CD4-positive, alpha-beta T cell treated with Interleukin-21 for 1 hour (primary cell): Measurements from ENCODE around the gene R3HCC1L.
A peak's percentile ranks its signal among the peaks of the same experiment; 100 is the strongest.

Source experiments
- DNase-seq: peaks from one replicate; pipeline ENCODE4 v3.0.0-alpha.2; 2020

The R3HCC1L gene

DNA sequence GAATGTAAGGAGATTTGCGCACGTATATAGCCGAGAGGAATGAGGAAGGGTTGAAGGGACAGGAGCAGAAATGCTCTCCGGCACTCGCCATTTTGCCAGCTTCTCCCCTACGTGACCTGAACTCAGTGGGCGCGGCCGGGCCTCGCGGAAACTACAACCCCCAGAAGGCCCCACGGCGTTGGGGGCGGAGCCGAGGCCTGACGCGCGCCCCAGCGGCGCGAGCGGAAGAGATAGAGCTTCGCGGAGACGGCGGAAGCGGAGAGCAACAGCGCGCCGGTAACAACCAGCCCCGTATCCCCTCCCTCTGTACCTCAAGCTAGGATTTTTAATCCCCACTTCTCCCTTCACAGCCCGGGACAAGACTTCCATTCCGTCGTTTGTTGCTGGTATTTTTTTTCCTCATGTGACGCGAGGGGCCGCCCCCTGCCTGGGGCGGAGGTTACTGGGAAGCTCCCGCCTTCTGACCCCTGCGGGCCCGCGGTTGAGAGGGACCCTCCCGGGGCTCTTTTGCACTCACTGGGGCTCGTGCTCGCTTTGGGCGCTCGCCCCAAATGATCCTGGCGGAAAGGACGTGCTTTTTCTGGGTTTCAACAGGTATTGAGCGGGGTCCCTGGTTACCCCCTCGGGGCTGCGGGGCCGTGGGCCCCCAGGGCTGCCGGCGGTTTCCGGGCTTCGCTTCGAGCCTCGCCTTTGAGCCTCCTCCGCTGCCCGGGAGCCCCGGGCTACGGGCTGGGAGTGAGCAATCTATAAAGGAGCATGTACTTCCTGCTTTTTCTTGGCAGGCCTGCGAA is at the start of gene R3HCC1L:
Gene R3HCC1L, plus strand, starts transcription at position 227 of the 791 bp plus-strand sequence. CDS start 73,458 bp downstream, outside the sequence.
- peak; percentile 94 for DNase-seq

DNA sequence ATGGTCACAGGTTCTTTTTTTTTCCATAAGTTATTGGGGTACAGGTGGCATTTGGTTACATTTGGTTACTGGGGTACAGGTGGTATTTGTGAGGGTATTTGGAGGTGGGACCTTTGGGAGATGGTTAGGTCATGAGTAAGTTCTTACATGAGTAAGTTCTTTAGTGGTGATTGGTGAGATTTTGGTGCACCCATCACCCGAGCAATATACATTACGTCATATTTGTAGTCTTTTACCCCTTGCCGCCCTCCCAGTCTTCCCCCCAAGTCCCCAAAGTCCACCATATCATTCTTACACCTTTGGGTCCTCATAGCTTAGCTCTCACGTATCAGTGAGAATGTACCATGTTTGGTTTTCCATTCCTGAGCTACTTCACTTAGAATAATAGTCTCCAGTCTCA is 49.2 kb upstream of the R3HCC1L start:
- DNase-seq = no peak

DNA sequence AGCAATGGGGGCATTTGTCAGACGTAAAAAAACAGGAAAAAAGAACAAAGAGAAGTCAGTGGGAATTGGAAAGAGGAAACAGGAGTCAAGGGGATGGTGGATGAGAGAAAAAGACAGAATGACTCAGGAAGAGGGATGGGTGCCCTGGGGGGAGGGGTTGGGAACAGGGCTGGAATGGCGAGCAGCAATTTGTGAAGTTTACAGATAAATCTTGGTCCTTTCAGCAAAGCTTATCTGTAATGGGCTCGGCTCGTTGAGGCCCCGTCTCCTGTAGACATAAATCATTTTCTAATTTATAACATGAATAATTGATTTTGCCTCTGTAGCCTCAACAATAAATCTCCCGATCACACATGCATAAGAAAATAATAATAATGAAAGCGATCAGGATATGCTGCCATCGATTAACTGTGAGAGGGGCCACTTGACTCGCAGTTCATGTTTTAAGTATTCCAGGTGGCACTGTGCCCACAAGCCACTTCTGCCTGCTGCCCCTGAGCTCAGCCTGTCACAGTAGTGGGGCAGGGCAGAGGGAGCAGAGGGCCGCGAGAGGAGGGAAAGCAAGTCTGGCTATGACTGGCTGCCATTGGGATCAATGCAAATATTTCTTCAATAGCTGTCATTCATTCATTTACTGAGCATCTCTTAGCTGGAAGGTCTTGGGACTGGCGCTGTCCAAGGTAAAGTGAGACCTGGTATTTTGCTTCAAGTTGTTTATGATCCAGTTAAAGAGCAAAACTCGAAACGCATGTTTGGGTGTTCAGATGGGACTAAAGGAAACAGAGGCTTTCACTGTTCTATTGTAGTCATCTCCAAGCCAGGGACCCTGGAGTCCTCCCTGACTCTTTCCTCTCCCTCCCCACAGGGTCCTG is 47.4 kb upstream of the R3HCC1L start:
- DNase-seq = no peak

DNA sequence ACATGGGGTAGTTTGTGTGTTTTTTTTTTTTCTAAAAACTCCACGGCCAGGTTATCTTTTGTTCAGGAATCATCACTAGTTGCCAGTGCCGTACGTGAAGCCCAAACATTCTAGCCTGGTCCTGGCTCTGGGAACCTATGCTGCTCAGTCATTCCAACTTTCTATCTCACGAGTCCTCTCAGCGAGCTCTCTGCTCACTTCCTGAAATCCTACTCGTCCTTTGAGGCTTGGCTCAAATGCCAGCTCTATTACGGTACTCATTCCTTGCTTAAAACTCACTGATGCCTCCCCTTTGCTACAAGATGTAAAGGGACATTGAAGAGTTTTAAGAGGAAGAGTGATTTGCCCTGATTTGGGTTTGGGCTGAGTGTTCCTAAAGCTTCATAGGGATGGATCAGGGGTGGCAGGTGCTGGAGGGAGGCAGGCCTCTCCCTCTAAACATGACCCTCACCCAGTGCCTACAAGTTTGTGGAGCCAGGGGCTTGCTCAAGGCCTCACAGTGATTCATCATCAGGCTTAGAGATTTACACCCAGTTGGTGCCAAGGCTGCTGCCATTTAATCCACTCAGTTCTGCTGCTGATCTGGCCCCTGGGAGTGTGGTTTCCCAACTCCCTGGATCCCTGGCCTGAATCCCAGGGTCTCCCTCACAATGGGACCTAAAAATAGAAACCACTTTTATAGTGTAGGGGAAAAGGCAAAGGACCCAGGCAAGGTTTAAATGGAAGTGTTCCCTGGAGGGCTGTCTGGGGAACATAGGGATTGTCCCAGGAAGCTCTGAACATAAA is 46.1 kb upstream of the R3HCC1L start:
- no peak for DNase-seq

DNA sequence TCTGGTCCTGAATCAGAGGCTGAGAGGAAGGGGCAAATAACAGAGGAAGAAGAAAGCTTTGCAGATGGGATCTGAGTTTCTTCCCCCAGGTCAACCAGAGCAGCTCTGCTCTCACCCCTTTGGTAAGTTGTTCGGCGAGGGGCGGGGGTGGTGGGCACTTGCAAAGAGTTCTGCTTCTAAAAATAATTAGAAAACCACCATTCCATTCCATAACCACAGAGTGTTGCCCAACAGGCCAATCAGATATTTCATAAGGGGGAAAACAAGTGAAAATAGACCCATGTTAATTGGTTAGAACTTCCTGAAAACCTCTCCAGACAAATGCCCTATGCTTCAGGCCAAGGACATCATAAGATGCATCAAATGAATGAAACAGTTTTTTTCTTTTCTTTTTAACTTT is 43.6 kb upstream of the R3HCC1L start:
- no peak for DNase-seq

DNA sequence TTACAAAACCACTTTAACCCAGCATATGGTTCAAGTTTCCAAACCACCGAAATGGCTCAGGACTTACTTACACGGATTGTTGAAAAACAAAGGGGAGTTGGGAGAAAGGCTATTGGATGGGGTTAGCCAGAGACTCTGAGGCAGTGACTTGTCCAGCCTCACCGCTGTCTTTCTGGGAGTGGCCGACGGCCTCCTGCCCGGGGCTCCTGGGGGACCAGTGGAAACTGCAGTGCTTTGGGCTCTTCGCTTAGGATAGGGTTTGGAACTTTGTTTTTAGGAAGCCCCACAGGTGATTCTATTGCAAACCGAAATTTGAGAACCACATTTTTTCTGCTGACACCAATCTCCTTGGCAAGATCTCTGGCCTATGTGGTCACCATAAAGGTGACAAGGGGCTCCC is 38.1 kb upstream of the R3HCC1L start:
- no peak for DNase-seq

DNA sequence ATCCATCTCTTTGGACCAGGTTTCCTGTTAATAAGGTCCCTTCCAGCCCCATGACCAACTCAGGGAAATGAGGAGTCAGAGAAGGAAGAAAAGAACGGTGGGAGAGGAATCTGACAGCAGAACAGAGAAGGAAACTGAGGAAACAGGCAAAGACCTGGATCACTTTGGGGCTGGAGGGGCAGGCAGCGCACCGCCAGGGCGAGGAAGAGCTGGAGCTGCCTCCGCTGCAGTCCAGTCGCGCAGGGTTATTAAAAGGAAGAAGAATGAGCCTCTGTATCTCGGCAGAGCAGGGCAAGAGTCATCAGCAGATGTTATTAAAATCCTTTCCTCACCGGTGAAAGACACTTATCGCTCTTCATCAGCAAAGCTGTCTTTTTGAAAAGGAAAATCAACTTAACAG is 37.7 kb upstream of the R3HCC1L start:
- no peak for DNase-seq

DNA sequence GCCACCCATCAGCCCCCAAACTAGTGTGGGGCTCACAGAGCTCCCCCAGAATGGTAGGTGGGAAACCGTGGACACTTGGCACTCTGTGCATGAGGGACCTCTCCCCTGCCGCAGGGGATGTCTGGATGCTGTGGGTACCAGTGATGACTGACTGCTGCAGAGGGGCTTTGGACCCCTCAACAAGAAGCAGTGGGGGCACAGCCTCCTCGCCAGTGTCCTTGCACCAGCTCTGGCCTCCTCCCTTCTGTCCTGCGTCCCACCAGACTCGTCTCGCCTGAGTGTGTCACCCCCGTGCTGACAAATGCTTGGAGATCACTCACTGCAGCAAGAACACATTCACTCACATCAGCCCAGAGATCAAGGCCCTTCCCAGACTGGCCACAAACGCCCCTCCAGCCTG is 37.3 kb upstream of the R3HCC1L start:
- no peak for DNase-seq

DNA sequence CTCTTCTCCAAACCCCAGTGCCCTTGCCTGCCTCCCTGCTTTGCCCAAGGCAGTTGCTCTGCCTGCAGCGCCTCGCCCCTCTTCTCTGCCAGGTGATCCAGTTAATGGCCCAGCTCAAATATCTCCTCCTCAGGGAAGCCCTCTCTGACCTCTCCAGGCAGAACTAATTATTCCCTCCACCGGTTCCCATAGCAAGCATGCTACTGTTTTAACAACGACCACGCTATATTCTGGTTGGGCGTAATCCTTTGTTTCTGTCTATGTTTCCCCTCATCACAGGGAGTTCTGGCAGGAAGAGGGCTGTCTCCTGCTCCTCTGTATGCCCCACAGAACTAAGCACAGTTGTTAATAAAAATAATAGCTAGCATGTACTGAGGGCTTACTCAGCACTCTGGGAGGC is 36.8 kb upstream of the R3HCC1L start:
- DNase-seq = no peak

DNA sequence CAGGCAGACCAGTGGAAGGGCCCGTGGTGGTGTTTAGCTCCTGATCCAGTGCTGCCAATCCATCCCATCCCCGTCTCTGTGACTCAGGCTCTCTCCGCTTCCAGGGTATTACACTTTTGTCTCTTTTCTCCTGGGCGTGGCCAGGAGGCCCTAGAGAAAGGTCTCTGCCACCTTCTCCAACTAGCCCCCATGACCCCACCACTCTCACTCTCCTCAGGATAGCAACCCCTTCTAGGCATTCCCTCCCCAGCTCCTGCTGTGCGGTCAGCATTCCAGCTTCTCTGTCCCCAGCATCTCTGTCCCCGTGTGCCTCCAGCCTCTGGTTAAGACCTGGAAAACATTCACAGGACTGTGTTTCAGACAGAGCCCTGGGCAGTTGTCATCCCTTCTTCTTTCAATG is 36.2 kb upstream of the R3HCC1L start:
- no peak for DNase-seq

DNA sequence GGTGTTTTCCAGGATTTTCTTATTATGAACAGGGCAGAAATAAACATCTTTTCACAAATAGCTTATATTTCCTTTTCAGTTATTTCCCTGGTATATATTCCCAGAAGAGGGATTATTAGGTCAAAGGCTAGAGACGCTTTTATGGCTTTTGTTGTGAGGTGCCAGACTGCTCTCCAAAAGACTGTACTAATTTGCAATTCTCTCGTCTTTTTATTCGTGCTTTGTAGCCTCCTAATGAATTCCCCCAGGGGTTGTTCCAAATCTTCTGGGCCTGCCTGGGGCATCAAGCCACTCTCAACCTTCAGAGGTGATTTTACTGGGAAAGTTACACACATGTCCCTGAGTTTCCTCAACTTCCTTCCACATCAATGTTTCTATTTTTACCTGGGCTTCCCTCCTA is 34.0 kb upstream of the R3HCC1L start:
- DNase-seq = no peak

DNA sequence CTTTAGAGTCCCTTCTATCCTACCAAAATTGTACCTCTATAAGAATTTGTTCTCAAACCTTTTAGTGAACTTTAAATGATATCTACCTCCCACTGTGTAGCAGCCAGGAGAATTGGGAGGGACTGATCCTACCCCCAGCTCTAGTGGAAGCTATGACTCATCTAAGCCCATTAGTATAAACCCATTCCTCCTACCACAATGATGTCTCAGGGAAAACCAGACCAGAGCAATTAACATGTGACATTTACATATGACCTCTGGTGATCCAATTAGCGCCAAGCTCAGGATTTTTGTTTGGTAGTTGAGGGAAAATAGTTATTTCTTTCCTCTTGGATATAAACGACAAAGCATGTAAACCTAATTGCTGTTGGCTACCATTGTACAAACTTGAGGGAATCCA is 33.1 kb upstream of the R3HCC1L start:
- no peak for DNase-seq

DNA sequence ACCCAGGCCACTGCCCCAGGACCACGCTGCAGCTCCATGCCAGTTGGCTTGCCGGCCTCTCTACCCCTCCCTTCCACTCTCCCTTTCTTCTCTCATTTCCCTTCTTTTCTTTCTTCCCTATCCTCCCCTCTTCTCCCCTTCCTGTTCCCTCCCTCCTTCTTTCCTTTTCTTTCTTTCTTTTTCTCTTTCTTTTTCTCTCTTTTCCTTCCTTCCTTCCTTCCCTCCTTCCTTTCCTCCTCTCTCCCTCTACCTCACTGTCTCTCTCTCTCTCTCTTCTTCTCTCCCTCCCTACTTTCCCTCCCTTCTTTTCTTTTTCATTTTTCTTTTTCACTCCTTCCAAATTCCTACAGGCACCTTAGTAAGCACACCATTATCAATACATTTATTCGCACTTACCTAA is 30.3 kb upstream of the R3HCC1L start:
- no peak for DNase-seq

DNA sequence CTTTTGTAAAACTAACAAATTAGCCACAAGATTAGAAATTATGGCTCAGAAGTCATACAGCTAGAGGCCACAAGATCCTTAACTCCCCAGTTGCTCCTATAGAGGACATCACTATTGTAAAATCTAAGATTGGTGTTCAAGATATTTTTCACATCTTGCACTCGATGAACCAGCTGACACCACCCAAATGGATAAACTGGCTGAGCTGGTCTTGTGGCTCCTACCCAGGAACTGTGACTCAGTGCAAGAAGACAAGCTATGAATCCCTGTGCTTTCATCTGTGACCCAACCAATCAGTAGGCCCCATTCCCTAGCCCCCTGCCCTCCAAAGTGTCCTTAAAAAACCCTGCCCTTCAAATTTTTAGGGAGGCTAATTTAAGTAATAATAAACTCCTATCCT is 27.9 kb upstream of the R3HCC1L start:
- DNase-seq = no peak

DNA sequence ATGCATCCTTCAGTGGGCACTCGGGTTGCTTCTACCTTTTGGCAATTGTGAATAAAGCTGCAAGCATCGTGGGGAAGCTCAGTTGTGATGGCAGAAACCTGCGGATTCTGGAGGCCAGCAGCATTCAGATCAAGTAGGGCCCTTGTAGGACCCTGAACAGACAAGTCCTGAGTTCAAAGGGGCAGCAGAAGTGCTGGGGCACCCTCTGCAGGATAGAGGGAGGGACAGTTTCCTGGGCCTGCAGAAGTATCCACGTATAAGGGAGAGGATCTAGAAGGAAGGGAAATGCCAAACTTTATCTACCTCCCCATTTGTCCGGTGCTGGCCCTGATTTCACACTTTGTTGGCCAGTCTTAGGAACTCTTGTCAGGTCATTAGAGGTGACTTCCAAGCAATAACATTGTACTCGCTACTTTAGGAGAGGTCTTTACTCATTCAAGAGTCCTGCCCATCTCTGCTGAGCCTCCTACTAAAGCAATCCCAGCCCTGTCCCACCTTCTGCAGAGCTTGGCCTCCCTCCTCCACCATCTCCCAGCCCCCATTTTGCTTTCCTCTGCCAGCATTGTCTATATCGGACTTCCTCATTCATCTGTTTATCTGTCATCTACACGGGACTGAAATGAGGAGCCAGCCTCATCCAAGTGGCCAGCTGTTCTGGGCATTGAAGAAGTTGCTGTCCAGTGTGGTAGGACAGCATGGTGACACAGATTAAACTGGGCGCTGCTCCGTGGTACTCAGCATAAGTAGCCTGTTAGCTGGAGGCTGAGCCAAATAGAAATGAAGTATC is 26.6 kb upstream of the R3HCC1L start:
- no peak for DNase-seq

DNA sequence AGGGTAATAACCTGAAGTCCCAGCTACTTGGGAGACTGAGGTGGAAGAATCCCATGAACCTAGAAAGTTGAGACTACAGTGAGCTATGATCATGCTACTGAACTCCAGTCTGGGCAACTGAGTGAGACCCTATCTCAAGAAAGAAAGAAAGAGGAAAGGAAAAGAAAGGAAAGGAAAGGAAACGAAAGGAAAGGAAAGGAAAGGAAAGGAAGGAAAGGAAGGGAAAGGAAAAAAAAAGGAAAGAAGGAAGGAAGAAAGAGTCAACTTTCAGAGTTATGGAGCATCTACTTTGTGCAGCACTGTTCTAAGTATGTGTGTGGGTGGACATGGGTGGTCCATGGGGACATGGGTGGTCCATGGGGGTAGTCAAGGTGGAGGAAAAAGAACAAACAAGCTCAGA is 24.1 kb upstream of the R3HCC1L start:
- no peak for DNase-seq

DNA sequence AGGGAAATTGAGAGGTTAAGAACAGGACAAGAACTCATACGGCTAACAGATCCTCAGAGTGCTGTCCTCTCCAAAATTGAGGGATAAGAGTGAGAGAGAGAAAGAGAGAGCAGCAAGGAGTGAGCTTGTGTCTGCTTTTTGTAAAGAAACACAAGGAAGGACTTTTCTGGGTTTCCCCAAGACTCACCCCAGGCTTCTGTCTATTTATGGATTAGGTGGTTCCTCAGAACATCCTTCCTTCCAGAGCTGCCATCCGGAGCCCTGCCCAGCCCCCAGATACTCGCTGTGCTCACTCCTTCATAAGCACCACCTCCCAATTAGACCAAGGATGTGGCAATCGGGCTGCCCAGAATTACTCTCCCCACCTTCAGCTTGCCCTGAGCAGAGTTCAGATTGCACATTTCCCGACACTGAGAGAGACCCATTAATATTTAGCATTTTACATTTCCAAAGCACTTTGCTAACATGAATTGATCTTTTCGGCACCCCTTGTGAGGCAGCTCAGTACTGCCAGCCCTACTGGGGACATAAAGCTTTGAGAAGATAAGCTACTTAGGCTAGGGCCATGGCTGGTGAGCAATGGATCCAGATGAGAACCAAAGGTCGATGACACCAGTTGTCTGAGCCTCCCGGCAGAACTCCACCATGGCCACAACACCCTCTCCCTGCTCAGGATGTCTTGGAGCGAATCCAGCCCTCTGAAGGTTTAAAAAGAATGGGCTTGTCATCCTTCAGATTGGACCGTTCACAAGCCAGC is 19.2 kb upstream of the R3HCC1L start:
- DNase-seq = no peak

DNA sequence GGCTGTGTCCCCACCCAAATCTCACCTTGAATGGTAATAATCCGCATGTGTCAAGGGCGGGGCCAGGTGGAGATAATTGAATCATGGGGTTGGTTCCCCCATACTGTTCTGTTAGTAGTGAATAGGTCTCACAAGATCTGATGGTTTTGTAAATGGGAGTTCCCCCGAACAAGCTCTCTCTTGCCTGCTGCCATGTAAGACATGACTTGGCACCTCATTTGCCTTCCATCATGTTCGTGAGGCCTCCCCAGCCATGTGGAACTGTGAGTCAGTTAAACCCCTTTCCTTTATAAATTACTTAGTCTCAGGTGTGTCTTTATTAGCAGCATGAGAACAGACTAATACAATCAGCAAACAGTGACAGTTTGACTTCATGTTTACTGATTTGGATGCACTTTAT is 14.6 kb upstream of the R3HCC1L start:
- no peak for DNase-seq

DNA sequence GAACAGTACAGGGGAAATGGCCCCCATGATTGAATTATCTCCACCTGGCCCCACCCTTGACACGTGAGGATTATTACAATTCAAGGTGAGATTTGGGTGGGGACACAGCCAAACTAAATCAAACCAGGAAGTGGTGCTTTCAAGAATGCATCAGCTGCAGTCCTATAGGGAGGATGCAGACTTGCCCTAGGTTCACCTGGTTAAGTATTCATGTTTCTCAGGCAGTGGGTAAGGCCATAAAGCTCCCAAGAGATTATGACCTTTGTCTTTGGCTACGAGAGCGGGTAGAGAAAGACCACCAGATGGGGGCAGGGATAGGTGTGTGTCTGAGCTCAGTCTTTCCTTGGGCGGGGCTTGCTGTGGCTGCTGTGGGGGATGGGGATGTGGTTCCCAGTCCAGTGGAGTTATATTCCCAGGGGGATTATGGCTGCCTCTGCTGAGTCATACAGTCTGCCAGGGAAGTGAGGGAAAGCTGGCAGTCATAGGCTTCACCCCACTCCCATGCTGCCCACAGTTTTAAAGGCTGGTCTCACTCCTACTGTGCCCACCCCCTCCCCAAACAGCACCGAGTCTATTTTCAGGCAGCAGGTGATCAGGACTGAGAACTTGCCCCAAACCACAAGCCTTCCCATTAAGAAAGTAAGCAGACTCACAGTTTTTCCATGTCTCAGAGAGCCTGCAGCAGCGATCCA is 8.4 kb upstream of the R3HCC1L start:
- DNase-seq = no peak

DNA sequence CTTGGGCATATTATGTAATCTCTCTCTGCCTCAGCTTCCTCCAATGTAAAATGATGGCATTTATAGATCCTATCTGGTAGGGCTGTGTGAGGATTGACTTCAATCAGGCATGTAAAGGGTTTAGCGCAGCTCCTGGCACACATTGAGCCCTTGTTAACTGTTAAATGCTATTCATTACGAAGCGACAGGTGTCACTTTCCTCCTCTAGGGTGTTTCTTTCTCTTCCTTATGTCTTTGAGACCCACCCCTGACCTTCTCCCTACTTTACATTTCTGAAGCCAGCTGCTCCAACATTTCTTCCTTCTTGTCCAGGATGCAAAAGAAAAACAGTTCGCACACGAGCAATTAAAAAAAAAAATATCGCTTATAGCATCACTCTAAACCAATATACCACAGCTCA is 5.7 kb upstream of the R3HCC1L start:
- no peak for DNase-seq

DNA sequence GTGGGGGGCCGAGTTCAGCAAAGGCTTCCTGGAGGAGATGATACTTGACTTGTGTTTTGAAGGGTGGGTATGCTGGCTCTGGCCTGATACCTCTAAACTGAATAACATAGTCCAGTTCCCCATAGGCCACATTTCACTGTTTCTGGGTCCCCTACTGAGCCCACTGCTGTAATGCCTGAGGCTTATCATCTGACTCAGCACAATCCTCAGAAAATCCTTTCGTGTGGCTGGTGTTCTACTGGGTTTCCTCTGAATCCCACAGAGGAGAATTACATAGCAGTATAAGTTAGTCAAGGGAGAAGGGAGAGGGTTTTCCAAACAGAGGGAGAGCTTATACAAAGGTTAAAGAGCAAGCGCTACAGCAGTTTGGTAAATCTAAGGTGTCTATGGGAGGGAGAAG is 2.8 kb upstream of the R3HCC1L start:
- no peak for DNase-seq
